DMS114 treated with DMSO at 0.1 percent for 48 hours (cell line): Measurements from ENCODE around the gene SLC25A11.
"Not testable (repeated sequence)": the region's sequence is repeated elsewhere in the genome, so short reads cannot be mapped to it uniquely, and the experiment has no call there.

Source experiments
- DNase-seq: peaks from one replicate; lab custom pipeline; 2025; ENCODE audit not compliant: unreplicated experiment; lab: John Stamatoyannopoulos, UW

SLC25A11 gene

DNA sequence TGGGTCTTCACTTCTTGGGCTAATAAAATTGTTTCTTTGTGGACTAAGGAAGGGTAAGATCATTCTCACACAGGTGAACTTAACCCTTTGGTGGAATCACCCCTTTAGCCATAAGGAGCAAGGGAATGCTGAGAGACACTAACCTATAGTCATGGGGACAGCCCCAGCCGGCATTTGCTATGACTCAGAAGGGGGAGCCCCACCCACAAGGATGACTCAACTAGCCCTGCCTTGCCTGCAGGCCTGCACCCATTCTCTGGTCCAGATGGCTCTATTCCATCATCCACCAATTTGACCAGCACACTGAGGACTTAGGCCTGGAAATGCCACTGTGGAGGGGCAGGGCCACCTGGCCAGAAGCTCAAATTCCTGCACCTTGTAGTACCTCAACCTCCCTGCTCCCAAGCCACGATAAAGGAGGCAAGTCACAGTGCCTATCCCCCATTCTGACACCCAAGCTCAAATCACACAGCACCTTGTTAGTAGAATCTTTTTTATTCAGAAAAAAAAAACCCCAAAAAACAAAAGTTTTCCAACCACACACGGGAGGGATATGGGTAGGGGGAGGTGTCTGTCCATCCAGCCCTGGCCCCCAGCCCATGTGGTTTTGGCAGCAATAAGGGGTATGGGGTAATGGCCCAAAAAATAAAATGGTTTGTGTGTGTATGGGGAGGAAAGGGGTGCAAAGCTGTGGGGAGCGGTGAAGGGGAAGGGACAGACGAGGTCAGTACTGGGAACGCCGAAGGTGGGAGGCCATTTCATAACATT lies 5.5 kb upstream of the SLC25A11 start:
- DNase-seq: no peak

GRCh38 chr17:4944554-4945175 lies 4.8 kb upstream of the SLC25A11 start:
- no peak for DNase-seq

- DNase-seq: no peak
These were observed 4.3 kb upstream of the SLC25A11 start for GRCh38 chr17:4944163-4944553.

- no peak for DNase-seq
These were observed 3.1 kb upstream of the SLC25A11 start for GRCh38 chr17:4942760-4943508.

GRCh38 chr17:4941319-4941610 lies 1.4 kb upstream of the SLC25A11 start:
- no peak for DNase-seq

GRCh38 chr17:4940555-4941318 lies 891 bp upstream of the SLC25A11 start:
- DNase-seq: no peak

DNA sequence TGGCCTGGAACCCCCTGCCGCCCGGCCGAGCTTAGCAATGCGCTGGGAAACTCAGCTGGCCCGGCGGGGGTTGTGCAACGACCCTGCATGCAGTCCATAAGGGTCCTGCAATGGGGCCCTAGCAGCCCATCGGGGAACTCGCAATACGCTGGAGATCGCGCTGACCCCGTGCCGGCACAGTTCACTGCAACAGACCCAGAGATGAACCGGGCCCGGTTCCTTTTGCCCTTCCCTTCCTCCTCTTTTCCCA lies 375 bp downstream of the SLC25A11 start:
- no peak for DNase-seq

GRCh38 chr17:4938688-4939545 lies 929 bp downstream of the SLC25A11 start:
- DNase-seq: no peak

- no peak for DNase-seq
These were observed 1.8 kb downstream of the SLC25A11 start for GRCh38 chr17:4938069-4938491.

DNA sequence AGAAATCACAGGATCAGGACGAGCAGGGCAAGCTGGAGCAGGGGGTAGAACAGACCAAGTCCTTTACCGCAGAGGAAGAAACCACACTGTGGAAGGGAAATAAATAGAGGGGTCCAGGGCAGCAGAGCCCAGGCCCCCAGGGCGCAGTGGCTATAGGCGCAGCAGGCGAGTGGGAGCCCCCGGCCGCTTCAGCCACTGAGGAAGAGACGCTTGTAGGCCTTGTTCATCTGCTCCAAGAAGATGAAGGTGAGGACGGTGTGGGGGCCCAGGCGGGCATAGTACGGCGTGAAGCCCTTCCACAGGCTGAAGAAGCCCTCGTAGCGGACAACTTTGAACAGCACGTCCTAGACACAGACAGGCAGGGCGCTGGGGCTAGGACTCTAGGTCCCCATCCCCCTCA lies 2.3 kb downstream of the SLC25A11 start:
- no peak for DNase-seq

DNA sequence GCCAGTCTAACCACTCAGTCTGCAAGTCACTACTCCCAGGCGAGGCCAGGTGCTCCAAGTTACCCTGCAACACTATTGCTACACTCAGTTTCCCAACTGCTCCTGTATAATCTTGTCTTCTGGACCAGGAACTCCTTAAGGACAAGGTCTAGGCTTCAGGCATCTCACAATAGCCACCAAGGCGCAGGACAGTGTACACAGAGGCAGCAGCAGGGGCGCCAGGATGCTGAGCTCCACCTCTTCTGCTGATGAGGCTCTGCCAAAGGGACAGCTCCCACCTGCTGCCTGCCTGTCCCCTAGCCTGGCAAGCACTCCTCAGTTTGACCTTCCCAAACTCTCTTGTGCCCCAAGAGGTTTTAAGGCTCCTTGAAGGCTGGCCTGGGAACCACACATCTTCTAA lies 3.4 kb downstream of the SLC25A11 start:
- DNase-seq: no peak

- no peak for DNase-seq
These were observed 4.2 kb downstream of the SLC25A11 start for GRCh38 chr17:4935650-4936049.

GRCh38 chr17:4934173-4934979 lies 5.5 kb downstream of the SLC25A11 start:
- no peak for DNase-seq

- DNase-seq: no peak
These were observed 6.2 kb downstream of the SLC25A11 start for GRCh38 chr17:4933646-4934045.

- no peak for DNase-seq
These were observed 7.1 kb downstream of the SLC25A11 start for GRCh38 chr17:4932756-4933155.

GRCh38 chr17:4931963-4932362 lies 7.9 kb downstream of the SLC25A11 start, which contains the start of gene GP1BA:
Gene GP1BA, plus strand, starts transcription at chr17:4932277. Its CDS starts 328 bp downstream, at chr17:4932605.
- no peak for DNase-seq

GRCh38 chr17:4928881-4929280 lies 11.0 kb downstream of the SLC25A11 start:
- no peak for DNase-seq

- DNase-seq: not testable (repeated sequence)
These were observed 13.1 kb downstream of the SLC25A11 start for GRCh38 chr17:4926577-4927335.

- no peak for DNase-seq
These were observed 18.5 kb downstream of the SLC25A11 start for GRCh38 chr17:4921320-4921719.
